HepG2 (cell line): Measurements from ENCODE around the gene HOXA11. TPM values are rescaled to one million over a fixed set of nuclear protein-coding genes. Genes with fewer than 3 reads are reported as not detected.

ENCODE experiments used
- ATAC-seq: fragments of 200-7000 bp; cut with Tn5 transposase; 3 replicates; pipeline ENCODE4 v1.9.1; 2020; ENCODE audit warnings: mild to moderate bottlenecking, moderate library complexity
- BruUV-seq: library from RNA; stranded (reverse); fragments of 400-500 nt; replicated peaks from 2 replicates; lab custom pipeline; 2021; lab: Mats Ljungman, UMichigan
- CTCF ChIA-PET: fragments of 300-600 bp; formaldehyde crosslinking; extraction: SDS; loops from one replicate; lab custom pipeline; 2021; ENCODE audit warnings: low total read pairs, inconsistent platforms, low intra/inter-chr PET ratio; lab: Yijun Ruan, JAX
- POLR2A ChIA-PET: fragments of 350-600 bp; sonication (Branson Sonifier 250); formaldehyde crosslinking; loops from one replicate; lab custom pipeline; 2020; ENCODE audit warnings: antibody characterized with exemption, inconsistent platforms; lab: Yijun Ruan, JAX
- DNase-seq: peaks from one replicate; pipeline ENCODE4 v3.0.0-alpha.2; 2015; ENCODE audit warnings: low spot score
- FAIRE-seq: peaks from 3 replicates; lab custom pipeline; 2011; peaks lifted over from hg19 to GRCh38; lab: Jason Lieb, UNC
- H2AFZ ChIP-seq: one replicate; pipeline ENCODE4 v1.6.1; 2011; ENCODE audit warnings: low read length, inconsistent platforms
- H3K27ac ChIP-seq: fragments of 300-600 bp; 3 replicates; pipeline ENCODE4 v1.8.0; 2011; ENCODE audit warnings: mixed run types, mild to moderate bottlenecking, mixed read lengths, low read length, inconsistent platforms; ENCODE audit not compliant: insufficient read depth; ENCODE audit errors: extremely low read length
- H3K27me3 ChIP-seq, 2 experiments: fragments of 200-600 bp in 1 of 2; 2 replicates in 1 of 2; 3 replicates in 1 of 2; pipeline versions ENCODE4 v1.6.0 to v1.8.0; 2011; ENCODE audit warnings: low read length in 2 of 2, mild to moderate bottlenecking in 2 of 2, moderate library complexity in 2 of 2, inconsistent platforms in 1 of 2; ENCODE audit not compliant: insufficient read depth in 2 of 2, control insufficient read depth in 1 of 2
- H3K36me3 ChIP-seq, 2 experiments: fragments of 200-600 bp in 1 of 2; replicated peaks in 1 of 2; 2 replicates in 1 of 2; 3 replicates in 1 of 2; pipeline versions ENCODE4 v1.5.1 to v1.8.0; 2011; ENCODE audit warnings: low read length in 2 of 2, inconsistent platforms in 1 of 2; ENCODE audit not compliant: insufficient read depth in 2 of 2, control insufficient read depth in 1 of 2
- H3K4me1 ChIP-seq: 2 replicates; pipeline ENCODE4 v1.5.1; 2012; ENCODE audit warnings: low read length, inconsistent platforms; ENCODE audit not compliant: insufficient read depth
- H3K4me2 ChIP-seq: 2 replicates; pipeline ENCODE4 v1.6.0; 2011; ENCODE audit warnings: low read depth, low read length, inconsistent platforms
- H3K4me3 ChIP-seq, 3 experiments: fragments of 200-600 bp in 1 of 3; sonication (generic), shearing (Covaris generic) in 1 of 3; replicated peaks in 1 of 3; 2 replicates each; pipeline ENCODE4 v1.5.1; 2011 to 2016; ENCODE audit warnings: low read length in 3 of 3, inconsistent platforms in 2 of 3, low read depth in 2 of 3, mild to moderate bottlenecking in 2 of 3, control low read depth in 1 of 3, mixed read lengths in 1 of 3; ENCODE audit not compliant: insufficient read depth in 1 of 3
- H3K79me2 ChIP-seq: one replicate; pipeline ENCODE4 v1.6.1; 2011; ENCODE audit warnings: low read length, inconsistent platforms; ENCODE audit not compliant: insufficient read depth
- H3K9ac ChIP-seq: 2 replicates; pipeline ENCODE4 v1.6.0; 2011; ENCODE audit warnings: mild to moderate bottlenecking, low read depth, low read length, inconsistent platforms; ENCODE audit not compliant: insufficient read depth
- H3K9me3 ChIP-seq: 2 replicates; pipeline ENCODE4 v1.5.1; 2012; ENCODE audit warnings: mild to moderate bottlenecking, low read length
- H4K20me1 ChIP-seq: 2 replicates; pipeline ENCODE4 v1.6.0; 2011; ENCODE audit warnings: inconsistent platforms, mild to moderate bottlenecking, low read length, moderate library complexity; ENCODE audit not compliant: insufficient read depth
- DNMT1 ChIP-seq: sonication (generic); formaldehyde crosslinking; IDR thresholded peaks from 2 replicates; pipeline ENCODE4 v1.5.1; 2020; ENCODE audit warnings: mild to moderate bottlenecking, missing genetic modification reagents
- FOXA3 ChIP-seq: IDR thresholded peaks from 2 replicates; pipeline ENCODE4 v1.6.1; 2016; ENCODE audit warnings: missing genetic modification reagents, missing compliant biosample characterization
- HES4 ChIP-seq: sonication (generic); formaldehyde crosslinking; IDR thresholded peaks from 2 replicates; pipeline ENCODE4 v1.9.0; 2021; ENCODE audit warnings: mild to moderate bottlenecking, missing genetic modification reagents, borderline replicate concordance
- HMG20B ChIP-seq: conservative IDR thresholded peaks from 2 replicates; pipeline ENCODE4 v1.6.1; 2016; ENCODE audit warnings: missing genetic modification reagents, missing compliant biosample characterization
- HNF4G ChIP-seq, 2 experiments: sonication (generic) in 1 of 2; formaldehyde crosslinking in 1 of 2; IDR thresholded peaks; 2 replicates each; pipeline versions ENCODE4 v1.4.0 to v1.6.1; 2011 to 2020; ENCODE audit warnings: borderline replicate concordance in 2 of 2, low read depth in 2 of 2, mild to moderate bottlenecking in 2 of 2, low read length in 1 of 2, missing genetic modification reagents in 1 of 2, moderate library complexity in 1 of 2
- HNRNPH1 ChIP-seq: fragments of 200-400 bp; formaldehyde crosslinking; optimal IDR thresholded peaks from 2 replicates; pipeline ENCODE3; 2017; ENCODE audit warnings: mild to moderate bottlenecking, low read depth, low read length
- IKZF5 ChIP-seq: IDR thresholded peaks from 2 replicates; pipeline ENCODE4 v1.6.1; 2018; ENCODE audit warnings: missing genetic modification reagents, mild to moderate bottlenecking, missing compliant biosample characterization
- MIER2 ChIP-seq: IDR thresholded peaks from 2 replicates; pipeline ENCODE4 v1.6.1; 2016; ENCODE audit warnings: missing biosample characterization, missing genetic modification reagents
- MLXIP ChIP-seq: sonication (generic); formaldehyde crosslinking; IDR thresholded peaks from 2 replicates; pipeline ENCODE4 v1.9.0; 2021; ENCODE audit warnings: missing genetic modification reagents, borderline replicate concordance
- SKI ChIP-seq: fragments of 450-650 bp; IDR thresholded peaks from one replicate; pipeline ENCODE4 v1.6.1; 2018; ENCODE audit warnings: mild to moderate bottlenecking; ENCODE audit not compliant: partially characterized antibody
- SUZ12 ChIP-seq: fragments of 150-350 bp; IDR thresholded peaks from 2 replicates; pipeline ENCODE4 v1.6.1; 2014; ENCODE audit warnings: low read depth, low read length
- TRIM22 ChIP-seq: fragments of 450-650 bp; IDR thresholded peaks from 2 replicates; pipeline ENCODE4 v1.6.1; 2017
- ZBTB42 ChIP-seq: sonication (generic); formaldehyde crosslinking; IDR thresholded peaks from 2 replicates; pipeline ENCODE4 v1.5.0; 2020; ENCODE audit warnings: mild to moderate bottlenecking, missing genetic modification reagents
- ZNF101 ChIP-seq: sonication (generic); formaldehyde crosslinking; IDR thresholded peaks from 2 replicates; pipeline ENCODE4 v1.4.0; 2020; ENCODE audit warnings: mild to moderate bottlenecking, low read depth, missing genetic modification reagents, borderline replicate concordance
- ZNF224 ChIP-seq: sonication (generic); formaldehyde crosslinking; IDR thresholded peaks from 2 replicates; pipeline ENCODE4 v1.5.0; 2020; ENCODE audit warnings: mild to moderate bottlenecking, missing genetic modification reagents
- ZNF383 ChIP-seq: sonication (generic); formaldehyde crosslinking; IDR thresholded peaks from 2 replicates; pipeline ENCODE4 v1.4.0; 2020; ENCODE audit warnings: missing genetic modification reagents, mild to moderate bottlenecking, borderline replicate concordance
- ZNF510 ChIP-seq: sonication (generic); formaldehyde crosslinking; IDR thresholded peaks from 2 replicates; pipeline ENCODE4 v1.4.0; 2020; ENCODE audit warnings: low read depth, mild to moderate bottlenecking, missing genetic modification reagents
- ZNF550 ChIP-seq: sonication (generic); formaldehyde crosslinking; IDR thresholded peaks from 2 replicates; pipeline ENCODE4 v1.4.0; 2020; ENCODE audit warnings: mild to moderate bottlenecking, missing genetic modification reagents, borderline replicate concordance
- ZNF569 ChIP-seq: sonication (generic); formaldehyde crosslinking; IDR thresholded peaks from 2 replicates; pipeline ENCODE4 v1.5.0; 2020; ENCODE audit warnings: mild to moderate bottlenecking, missing genetic modification reagents, moderate library complexity, borderline replicate concordance
- ZSCAN29 ChIP-seq: sonication (generic); formaldehyde crosslinking; conservative IDR thresholded peaks from 2 replicates; pipeline ENCODE4 v1.4.0; 2020; ENCODE audit warnings: mild to moderate bottlenecking, missing genetic modification reagents
- WGBS: methylation state at CpG from one replicate; pipeline ENCODE4 v1.1.6; 2017; ENCODE audit warnings: low lambda C conversion rate; 5-methylcytosine and 5-hydroxymethylcytosine counted together
- in situ Hi-C: cut with HindIII; loops from 2 replicates; pipeline ENCODE4 v1.10.0; 2017; ENCODE audit warnings: low pct_unique_long_range_greater_than_20kb; ENCODE audit not compliant: extremely low pct_ligation_motif_present
- intact Hi-C: fragments of 100-400 bp; cut with micrococcal nuclease; formaldehyde crosslinking; loops from one replicate; pipeline ENCODE4 v1.10.0; 2022; ENCODE audit not compliant: unreplicated experiment
- polyA plus RNA-seq, 8 experiments: library from polyadenylated mRNA; depleted of rRNA in 3 of 8; stranded (reverse) in 7 of 8; unstranded in 1 of 8; fragments of >200 nt; fragmentation: Illumina TruSeq in 4 of 8; extraction: Trizol in 4 of 8; gene quantifications; 2 replicates each; pipeline versions ENCODE4 v1.2.1 to v1.2.3, GENCODE V29; 2011 to 2016; ENCODE audit warnings: low read depth in 4 of 8, missing spikeins in 1 of 8, mixed read lengths in 1 of 8; ENCODE audit not compliant: insufficient read depth in 1 of 8
- total RNA-seq, 5 experiments: library from RNA; depleted of rRNA; stranded (reverse); fragments of >200 nt; fragmentation: Illumina TruSeq; extraction: Trizol; gene quantifications; 2 replicates each; pipeline ENCODE4 v1.2.3, GENCODE V29; 2016; ENCODE audit warnings: low read depth in 1 of 5

HOXA11 gene
- total and polyA plus RNA-seq, 2 of the 13 experiments (the other 11 are each of a cell fraction or from before 2014, with no cell fraction given) = not detected

GRCh38 chr7:27168265-27168947 is 16.6 kb downstream of the HOXA11 start:
- POLR2A ChIA-PET = no interaction called here
- in situ Hi-C loops (loop anchor here (25.0 kb wide), 1 partner anchor 1081 kb away; no protein-coding TSS in a partner anchor), intact Hi-C loops (no loop called here)
- H3K4me3 ChIP-seq = no peak overlapping the region
- H3K9ac ChIP-seq = no peak overlapping the region
- H3K36me3 ChIP-seq = no peaks in the 10 kb centered on the region
- H4K20me1 ChIP-seq = no peaks in the 10 kb centered on the region
- CTCF ChIA-PET = no interaction called here
- no peak overlapping the region for H3K4me2 ChIP-seq
- WGBS = 82% methylated on average over 20 of the region's 25 CpGs
- FAIRE-seq = no peak
- H3K27me3 ChIP-seq = peaks cover 2 to 65% of the 10 kb centered on the region in 2 experiments
- no peaks in the 10 kb centered on the region for H3K9me3 ChIP-seq
- no peak overlapping the region for H3K27ac ChIP-seq
- no peaks in the 10 kb centered on the region for H3K79me2 ChIP-seq
- no TSS peak for BruUV-seq
- no peak for ATAC-seq
- peaks cover 18% of the 10 kb centered on the region for H3K4me1 ChIP-seq
- no peak for DNase-seq
- no peak overlapping the region for H2AFZ ChIP-seq
- TF ChIP-seq IKZF5 (no peak), HES4 (no peak), ZNF510 (CRISPR knock-in tag) (no peak), DNMT1 (CRISPR knock-in tag) (no peak), HMG20B (CRISPR knock-in tag) (no peak), FOXA3 (CRISPR knock-in tag) (no peak), ZNF224 (CRISPR knock-in tag) (no peak), ZNF383 (CRISPR knock-in tag) (no peak), HNRNPH1 (no peak), MLXIP (no peak), ZNF101 (CRISPR knock-in tag) (no peak), HNF4G (IDR thresholded peaks at IDR 0.05; ENCODE audit: borderline replicate concordance, low read depth, low read length) (no peak), HNF4G (CRISPR knock-in tag; IDR thresholded peaks at IDR 0.05; ENCODE audit: borderline replicate concordance, low read depth) (no peak), ZNF550 (CRISPR knock-in tag) (no peak), SKI (no peak), SUZ12 (no peak), TRIM22 (no peak), ZNF569 (CRISPR knock-in tag) (no peak), ZBTB42 (CRISPR knock-in tag) (no peak), ZSCAN29 (CRISPR knock-in tag) (no peak), MIER2 (CRISPR knock-in tag) (no peak)
